ENCODE measurements around the gene LSM3. TPM values are rescaled to one million over a fixed set of nuclear protein-coding genes. Genes with fewer than 3 reads are reported as not detected.

LSM3 gene
- total RNA-seq, 1 donor from 2014 or later: 9.5 TPM

DNA sequence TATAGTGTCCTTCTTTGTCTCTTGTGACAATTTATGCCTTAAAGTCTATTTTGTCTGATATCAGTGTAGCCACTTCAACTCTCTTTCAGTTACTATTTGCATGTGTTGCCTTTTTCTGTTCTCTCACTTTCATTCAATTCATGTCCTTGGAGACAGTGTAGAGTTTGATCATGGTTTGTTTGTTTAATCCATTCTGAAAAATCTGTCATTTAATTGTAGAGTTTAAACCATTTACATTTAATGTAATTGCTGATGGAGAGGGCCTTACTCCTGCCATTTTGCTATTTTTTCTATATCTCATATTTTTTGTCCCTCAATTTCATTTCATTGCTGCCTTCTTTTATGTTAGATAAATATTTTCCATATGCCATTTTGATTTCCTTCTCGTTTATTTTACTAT lies 42.3 kb downstream of the LSM3 start:
- Histone ChIP-seq H4K20me1 (ENCODE audit: insufficient read depth, low read length) (no peaks in the 10 kb centered on the region), H3K36me3 (ENCODE audit: insufficient read depth, low read length) (no peaks in the 10 kb centered on the region), H3K79me2 (ENCODE audit: insufficient read depth, low read length) (no peaks in the 10 kb centered on the region), H3K9ac (ENCODE audit: low read length) (no peak overlapping the region), H3K27me3 (ENCODE audit: insufficient read depth, low read length) (no peaks in the 10 kb centered on the region), H3K4me3 (ENCODE audit: insufficient read depth, low read depth, low read length) (no peak overlapping the region), H3K27ac (ENCODE audit: low read depth, low read length) (no peak overlapping the region), H3K9me3 (ENCODE audit: insufficient read depth, low read depth, low read length) (no peaks in the 10 kb centered on the region), H3K4me1 (ENCODE audit: insufficient read depth, low read length) (peaks cover 2% of the 10 kb centered on the region), H2AFZ (ENCODE audit: low read depth, low read length) (no peak overlapping the region), H3K4me2 (ENCODE audit: low read length) (no peak overlapping the region)
- H3K27me3 Mint-ChIP-seq (ENCODE audit: low read depth, unreplicated experiment): no peaks in the 10 kb centered on the region
- H3K4me1 Mint-ChIP-seq (ENCODE audit: low read depth, unreplicated experiment): peaks cover 12% of the 10 kb centered on the region
- H3K27ac Mint-ChIP-seq (ENCODE audit: unreplicated experiment): no peak overlapping the region
- H3K4me3 Mint-ChIP-seq (ENCODE audit: unreplicated experiment): no peak overlapping the region
- H3K36me3 Mint-ChIP-seq (ENCODE audit: low read depth, unreplicated experiment): no peaks in the 10 kb centered on the region
- DNase-seq (ENCODE audit: low read depth): no peak
- FAIRE-seq: no peak
- no peak for TF ChIP-seq EZH2 (IDR thresholded peaks at IDR 0.05; ENCODE audit: insufficient read depth, low read length)
- TF ChIP-seq, protein P1, sequence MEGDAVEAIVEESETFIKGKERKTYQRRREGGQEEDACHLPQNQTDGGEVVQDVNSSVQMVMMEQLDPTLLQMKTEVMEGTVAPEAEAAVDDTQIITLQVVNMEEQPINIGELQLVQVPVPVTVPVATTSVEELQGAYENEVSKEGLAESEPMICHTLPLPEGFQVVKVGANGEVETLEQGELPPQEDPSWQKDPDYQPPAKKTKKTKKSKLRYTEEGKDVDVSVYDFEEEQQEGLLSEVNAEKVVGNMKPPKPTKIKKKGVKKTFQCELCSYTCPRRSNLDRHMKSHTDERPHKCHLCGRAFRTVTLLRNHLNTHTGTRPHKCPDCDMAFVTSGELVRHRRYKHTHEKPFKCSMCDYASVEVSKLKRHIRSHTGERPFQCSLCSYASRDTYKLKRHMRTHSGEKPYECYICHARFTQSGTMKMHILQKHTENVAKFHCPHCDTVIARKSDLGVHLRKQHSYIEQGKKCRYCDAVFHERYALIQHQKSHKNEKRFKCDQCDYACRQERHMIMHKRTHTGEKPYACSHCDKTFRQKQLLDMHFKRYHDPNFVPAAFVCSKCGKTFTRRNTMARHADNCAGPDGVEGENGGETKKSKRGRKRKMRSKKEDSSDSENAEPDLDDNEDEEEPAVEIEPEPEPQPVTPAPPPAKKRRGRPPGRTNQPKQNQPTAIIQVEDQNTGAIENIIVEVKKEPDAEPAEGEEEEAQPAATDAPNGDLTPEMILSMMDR (IDR thresholded peaks at IDR 0.05; ENCODE audit: insufficient read depth, low read depth, low read length): no peak
- peaks cover 4% of the 10 kb centered on the region for H3K9me3 Mint-ChIP-seq (ENCODE audit: unreplicated experiment)

DNA sequence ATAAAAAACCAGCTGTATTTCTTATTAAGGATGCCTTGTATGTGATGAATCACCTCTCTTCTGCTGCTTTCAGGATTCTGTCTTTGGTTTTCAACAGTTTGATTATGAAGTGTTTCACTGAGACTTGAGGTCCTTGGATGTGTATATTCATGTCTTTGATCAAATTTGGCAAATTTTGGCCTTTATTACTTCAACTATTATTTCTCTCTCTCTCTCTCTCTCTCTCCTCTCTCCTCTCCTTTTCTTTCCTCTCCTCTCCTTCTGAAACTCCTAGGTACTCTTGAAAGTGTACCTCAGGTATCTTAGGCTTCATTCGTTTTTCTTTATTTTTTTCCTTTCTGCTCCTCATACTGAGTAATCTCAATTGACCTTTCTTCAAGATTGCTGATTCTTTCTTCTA lies 43.3 kb downstream of the LSM3 start:
- H2AFZ ChIP-seq (ENCODE audit: low read depth, low read length): no peak overlapping the region
- H3K9me3 Mint-ChIP-seq (ENCODE audit: unreplicated experiment): peaks cover 4% of the 10 kb centered on the region
- TF ChIP-seq, protein P1 (IDR thresholded peaks at IDR 0.05; ENCODE audit: insufficient read depth, low read depth, low read length): no peak
- no peak for TF ChIP-seq EZH2 (IDR thresholded peaks at IDR 0.05; ENCODE audit: insufficient read depth, low read length)
- H3K4me1 ChIP-seq (ENCODE audit: insufficient read depth, low read length): no peaks in the 10 kb centered on the region
- no peaks in the 10 kb centered on the region for H3K27me3 ChIP-seq (ENCODE audit: insufficient read depth, low read length)
- no peak for DNase-seq (ENCODE audit: low read depth)
- no peak overlapping the region for H3K4me3 Mint-ChIP-seq (ENCODE audit: unreplicated experiment)
- H3K27ac Mint-ChIP-seq (ENCODE audit: unreplicated experiment): no peak overlapping the region
- H3K4me1 Mint-ChIP-seq (ENCODE audit: low read depth, unreplicated experiment): peaks cover 12% of the 10 kb centered on the region
- no peak overlapping the region for H3K4me3 ChIP-seq (ENCODE audit: insufficient read depth, low read depth, low read length)
- H3K27ac ChIP-seq (ENCODE audit: low read depth, low read length): no peak overlapping the region
- no peaks in the 10 kb centered on the region for H3K79me2 ChIP-seq (ENCODE audit: insufficient read depth, low read length)
- H3K9ac ChIP-seq (ENCODE audit: low read length): no peak overlapping the region
- H3K4me2 ChIP-seq (ENCODE audit: low read length): no peak overlapping the region
- no peaks in the 10 kb centered on the region for H4K20me1 ChIP-seq (ENCODE audit: insufficient read depth, low read length)
- FAIRE-seq: no peak
- no peaks in the 10 kb centered on the region for H3K27me3 Mint-ChIP-seq (ENCODE audit: low read depth, unreplicated experiment)
- no peaks in the 10 kb centered on the region for H3K9me3 ChIP-seq (ENCODE audit: insufficient read depth, low read depth, low read length)
- no peaks in the 10 kb centered on the region for H3K36me3 Mint-ChIP-seq (ENCODE audit: low read depth, unreplicated experiment)
- no peaks in the 10 kb centered on the region for H3K36me3 ChIP-seq (ENCODE audit: insufficient read depth, low read length)

DNA sequence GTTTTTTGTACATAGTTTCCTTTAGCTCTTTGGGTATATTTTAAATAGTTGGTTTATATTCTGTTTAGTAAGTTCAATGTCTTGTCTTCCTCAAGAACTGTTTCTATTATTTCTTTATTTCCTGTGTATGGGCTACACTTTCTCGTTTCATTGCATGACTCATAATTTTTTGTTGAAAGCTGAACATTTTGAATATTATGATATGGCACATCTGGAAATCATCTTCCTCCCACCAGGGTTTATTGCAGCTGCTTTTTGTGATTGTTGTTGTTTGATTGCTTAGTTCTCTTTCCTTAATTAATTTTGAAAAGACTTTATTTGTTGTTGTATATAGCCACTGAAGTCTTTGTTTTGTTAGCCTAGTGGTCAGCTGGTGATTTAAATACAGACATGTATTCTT lies 43.8 kb downstream of the LSM3 start:
- Histone ChIP-seq H3K36me3 (ENCODE audit: insufficient read depth, low read length) (no peaks in the 10 kb centered on the region), H3K9ac (ENCODE audit: low read length) (no peak overlapping the region), H3K4me1 (ENCODE audit: insufficient read depth, low read length) (no peaks in the 10 kb centered on the region), H2AFZ (ENCODE audit: low read depth, low read length) (no peak overlapping the region), H3K9me3 (ENCODE audit: insufficient read depth, low read depth, low read length) (no peaks in the 10 kb centered on the region), H3K27me3 (ENCODE audit: insufficient read depth, low read length) (no peaks in the 10 kb centered on the region), H4K20me1 (ENCODE audit: insufficient read depth, low read length) (no peaks in the 10 kb centered on the region), H3K4me3 (ENCODE audit: insufficient read depth, low read depth, low read length) (no peak overlapping the region), H3K27ac (ENCODE audit: low read depth, low read length) (no peak overlapping the region), H3K4me2 (ENCODE audit: low read length) (no peak overlapping the region), H3K79me2 (ENCODE audit: insufficient read depth, low read length) (no peaks in the 10 kb centered on the region)
- DNase-seq (ENCODE audit: low read depth) (no peak), FAIRE-seq (no peak)
- no peak for TF ChIP-seq EZH2 (IDR thresholded peaks at IDR 0.05; ENCODE audit: insufficient read depth, low read length)
- TF ChIP-seq, protein P1 (IDR thresholded peaks at IDR 0.05; ENCODE audit: insufficient read depth, low read depth, low read length): no peak
- H3K4me1 Mint-ChIP-seq (ENCODE audit: low read depth, unreplicated experiment): peaks cover 12% of the 10 kb centered on the region
- no peaks in the 10 kb centered on the region for H3K27me3 Mint-ChIP-seq (ENCODE audit: low read depth, unreplicated experiment)
- H3K4me3 Mint-ChIP-seq (ENCODE audit: unreplicated experiment): no peak overlapping the region
- H3K9me3 Mint-ChIP-seq (ENCODE audit: unreplicated experiment): peaks cover 4% of the 10 kb centered on the region
- no peaks in the 10 kb centered on the region for H3K36me3 Mint-ChIP-seq (ENCODE audit: low read depth, unreplicated experiment)
- no peak overlapping the region for H3K27ac Mint-ChIP-seq (ENCODE audit: unreplicated experiment)

All from astrocyte (in vitro differentiated cells and primary cell).